Lower lobe of right lung (tissue), 2 donors: ENCODE data around the gene GMDS. TPM values are rescaled to one million over a fixed set of nuclear protein-coding genes. Genes with fewer than 3 reads are reported as not detected.

Source experiments
- ATAC-seq, 2 donors: fragments of 200-7000 bp; cut with Tn5 transposase; one replicate each; pipeline ENCODE4 v1.9.1; 2020 to 2022; ENCODE audit warnings: mild to moderate bottlenecking in 2 of 2, moderate library complexity in 2 of 2
- DNase-seq: peaks from one replicate; pipeline ENCODE4 v3.0.0-alpha.2; 2020
- H3K27ac ChIP-seq: fragments of 200-600 bp; one replicate; pipeline ENCODE4 v1.8.0; 2022
- H3K27me3 ChIP-seq: fragments of 200-600 bp; one replicate; pipeline ENCODE4 v1.8.0; 2022; ENCODE audit warnings: low read depth
- H3K36me3 ChIP-seq: fragments of 200-600 bp; one replicate; pipeline ENCODE4 v1.8.0; 2022; ENCODE audit warnings: mild to moderate bottlenecking
- H3K4me1 ChIP-seq: fragments of 200-600 bp; one replicate; pipeline ENCODE4 v1.8.0; 2022
- H3K4me3 ChIP-seq: fragments of 200-600 bp; one replicate; pipeline ENCODE4 v1.8.0; 2022; ENCODE audit warnings: mild to moderate bottlenecking
- H3K9me3 ChIP-seq: fragments of 200-600 bp; one replicate; pipeline ENCODE4 v1.8.0; 2022
- intact Hi-C: fragments of 100-400 bp; cut with DNase I; formaldehyde crosslinking; loops from one replicate; pipeline ENCODE4 v1.11.0; 2022
- total RNA-seq: library from RNA; stranded (reverse); fragmentation: NEBNext Ultra II Directional; extraction: Animal tissue kit (Norgen Biotek cat#: 25700); gene quantifications from one replicate; pipeline ENCODE4 v1.2.1, GENCODE V29; 2021
- TF ChIP-seq, protein P1 (sequence below): fragments of 200-600 bp; IDR thresholded peaks from one replicate; pipeline ENCODE4 v1.8.0; 2022; ENCODE audit warnings: antibody characterized with exemption, mild to moderate bottlenecking
- donor health status: DM: no; HTN: yes; CAD: no; lungs with severe emphysema.

Gene GMDS
- total RNA-seq, 1 donor from 2014 or later, result 12.7 TPM

- no peak overlapping the region for H3K4me3 ChIP-seq
- H3K36me3 ChIP-seq, result peaks cover 20% of the 10 kb centered on the region
- H3K4me1 ChIP-seq, result peaks cover 22% of the 10 kb centered on the region
- intact Hi-C loops, result no loop called here
- H3K27ac ChIP-seq, result no peak overlapping the region
- TF ChIP-seq, protein P1, sequence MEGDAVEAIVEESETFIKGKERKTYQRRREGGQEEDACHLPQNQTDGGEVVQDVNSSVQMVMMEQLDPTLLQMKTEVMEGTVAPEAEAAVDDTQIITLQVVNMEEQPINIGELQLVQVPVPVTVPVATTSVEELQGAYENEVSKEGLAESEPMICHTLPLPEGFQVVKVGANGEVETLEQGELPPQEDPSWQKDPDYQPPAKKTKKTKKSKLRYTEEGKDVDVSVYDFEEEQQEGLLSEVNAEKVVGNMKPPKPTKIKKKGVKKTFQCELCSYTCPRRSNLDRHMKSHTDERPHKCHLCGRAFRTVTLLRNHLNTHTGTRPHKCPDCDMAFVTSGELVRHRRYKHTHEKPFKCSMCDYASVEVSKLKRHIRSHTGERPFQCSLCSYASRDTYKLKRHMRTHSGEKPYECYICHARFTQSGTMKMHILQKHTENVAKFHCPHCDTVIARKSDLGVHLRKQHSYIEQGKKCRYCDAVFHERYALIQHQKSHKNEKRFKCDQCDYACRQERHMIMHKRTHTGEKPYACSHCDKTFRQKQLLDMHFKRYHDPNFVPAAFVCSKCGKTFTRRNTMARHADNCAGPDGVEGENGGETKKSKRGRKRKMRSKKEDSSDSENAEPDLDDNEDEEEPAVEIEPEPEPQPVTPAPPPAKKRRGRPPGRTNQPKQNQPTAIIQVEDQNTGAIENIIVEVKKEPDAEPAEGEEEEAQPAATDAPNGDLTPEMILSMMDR, result no peak
- ATAC-seq (no peak), DNase-seq (no peak)
- no peaks in the 10 kb centered on the region for H3K27me3 ChIP-seq
- H3K9me3 ChIP-seq, result no peaks in the 10 kb centered on the region
Observed at GRCh38 chr6:2247664-2248063, 2.3 kb upstream of the GMDS start.

- Histone ChIP-seq H3K4me1 (peaks cover 22% of the 10 kb centered on the region), H3K4me3 (peak overlapping the region; percentile 96), H3K27me3 (no peaks in the 10 kb centered on the region), H3K27ac (peak overlapping the region; percentile 91), H3K36me3 (peaks cover 20% of the 10 kb centered on the region), H3K9me3 (no peaks in the 10 kb centered on the region)
- peak; percentile 66 to 82 for ATAC-seq
- DNase-seq, result peak; percentile 74
- TF ChIP-seq, protein P1, result no peak
- intact Hi-C loops, result no loop called here
Observed at GRCh38 chr6:2245877-2246863, 765 bp upstream of the GMDS start.

- intact Hi-C loops, result no loop called here
- Histone ChIP-seq H3K36me3 (peaks cover 7% of the 10 kb centered on the region), H3K4me3 (peak overlapping the region; percentile 96), H3K27me3 (no peaks in the 10 kb centered on the region), H3K4me1 (peaks cover 22% of the 10 kb centered on the region), H3K27ac (peak overlapping the region; percentile 91), H3K9me3 (no peaks in the 10 kb centered on the region)
- ATAC-seq, result peak; percentile 23 to 39
- TF ChIP-seq, protein P1, result no peak
- DNase-seq, result no peak
Observed at GRCh38 chr6:2244261-2245102, 923 bp downstream of the GMDS start.

DNA sequence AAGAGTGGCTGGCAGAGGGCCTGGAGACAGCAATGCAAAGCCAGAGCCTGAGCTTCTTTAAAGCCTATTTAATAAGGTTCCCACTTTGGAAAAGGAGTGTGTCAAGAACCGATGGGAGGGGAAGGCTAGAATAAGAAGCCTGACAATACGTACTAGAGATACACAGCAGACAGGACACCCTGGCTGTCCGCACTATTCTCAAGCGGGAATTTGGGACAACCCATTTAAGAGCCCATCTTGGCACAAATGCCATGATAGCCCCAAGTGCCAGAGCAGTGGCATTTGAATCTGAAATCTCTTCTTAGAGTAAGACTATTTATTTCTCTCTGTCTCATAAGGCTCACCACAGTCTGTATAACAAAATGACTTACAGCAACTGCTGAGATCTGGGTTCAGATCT is 3.1 kb downstream of the GMDS start:
- intact Hi-C loops, result no loop called here
- H3K4me1 ChIP-seq, result peaks cover 22% of the 10 kb centered on the region
- DNase-seq (no peak), ATAC-seq (no peak)
- H3K27me3 ChIP-seq, result no peaks in the 10 kb centered on the region
- H3K36me3 ChIP-seq, result no peaks in the 10 kb centered on the region
- no peaks in the 10 kb centered on the region for H3K9me3 ChIP-seq
- no peak overlapping the region for H3K4me3 ChIP-seq
- TF ChIP-seq, protein P1, result no peak
- no peak overlapping the region for H3K27ac ChIP-seq

DNA sequence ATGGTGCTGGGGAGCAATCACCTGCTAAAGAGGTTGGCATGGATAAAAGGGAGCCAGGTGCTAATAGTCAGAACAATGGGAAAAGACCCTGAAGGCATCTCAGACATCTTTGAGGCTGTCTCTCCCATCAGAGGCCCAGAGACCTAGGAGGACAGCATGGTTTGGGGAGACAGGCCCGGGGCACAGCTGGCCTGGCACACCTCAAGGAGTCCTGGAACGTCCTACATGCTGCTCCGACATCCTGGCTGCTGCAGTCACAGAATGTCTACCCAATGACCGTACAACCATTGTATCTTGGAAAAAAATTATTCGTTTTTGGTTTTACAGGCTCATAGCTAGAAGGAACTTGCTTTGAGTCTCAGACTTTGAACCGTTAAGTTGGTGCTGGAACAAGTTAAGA is 4.4 kb downstream of the GMDS start:
- no peak overlapping the region for H3K4me3 ChIP-seq
- intact Hi-C loops, result no loop called here
- DNase-seq, result no peak
- no peaks in the 10 kb centered on the region for H3K9me3 ChIP-seq
- H3K27ac ChIP-seq, result no peak overlapping the region
- H3K4me1 ChIP-seq, result peaks cover 13% of the 10 kb centered on the region
- no peaks in the 10 kb centered on the region for H3K36me3 ChIP-seq
- no peaks in the 10 kb centered on the region for H3K27me3 ChIP-seq
- TF ChIP-seq, protein P1, result no peak
- no peak for ATAC-seq
